ENCODE data around the gene CCDC57.

CCDC57 gene

GRCh38 chr17:82188001-82188961 is 24.4 kb downstream of the CCDC57 start:
- DNase-seq (ENCODE audit: low read depth) = no peak
- TF ChIP-seq, protein P1, sequence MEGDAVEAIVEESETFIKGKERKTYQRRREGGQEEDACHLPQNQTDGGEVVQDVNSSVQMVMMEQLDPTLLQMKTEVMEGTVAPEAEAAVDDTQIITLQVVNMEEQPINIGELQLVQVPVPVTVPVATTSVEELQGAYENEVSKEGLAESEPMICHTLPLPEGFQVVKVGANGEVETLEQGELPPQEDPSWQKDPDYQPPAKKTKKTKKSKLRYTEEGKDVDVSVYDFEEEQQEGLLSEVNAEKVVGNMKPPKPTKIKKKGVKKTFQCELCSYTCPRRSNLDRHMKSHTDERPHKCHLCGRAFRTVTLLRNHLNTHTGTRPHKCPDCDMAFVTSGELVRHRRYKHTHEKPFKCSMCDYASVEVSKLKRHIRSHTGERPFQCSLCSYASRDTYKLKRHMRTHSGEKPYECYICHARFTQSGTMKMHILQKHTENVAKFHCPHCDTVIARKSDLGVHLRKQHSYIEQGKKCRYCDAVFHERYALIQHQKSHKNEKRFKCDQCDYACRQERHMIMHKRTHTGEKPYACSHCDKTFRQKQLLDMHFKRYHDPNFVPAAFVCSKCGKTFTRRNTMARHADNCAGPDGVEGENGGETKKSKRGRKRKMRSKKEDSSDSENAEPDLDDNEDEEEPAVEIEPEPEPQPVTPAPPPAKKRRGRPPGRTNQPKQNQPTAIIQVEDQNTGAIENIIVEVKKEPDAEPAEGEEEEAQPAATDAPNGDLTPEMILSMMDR (conservative IDR thresholded peaks at IDR 0.05; ENCODE audit: low read length) = no peak
- no peak overlapping the region for H3K4me3 ChIP-seq (ENCODE audit: low read length)

DNA sequence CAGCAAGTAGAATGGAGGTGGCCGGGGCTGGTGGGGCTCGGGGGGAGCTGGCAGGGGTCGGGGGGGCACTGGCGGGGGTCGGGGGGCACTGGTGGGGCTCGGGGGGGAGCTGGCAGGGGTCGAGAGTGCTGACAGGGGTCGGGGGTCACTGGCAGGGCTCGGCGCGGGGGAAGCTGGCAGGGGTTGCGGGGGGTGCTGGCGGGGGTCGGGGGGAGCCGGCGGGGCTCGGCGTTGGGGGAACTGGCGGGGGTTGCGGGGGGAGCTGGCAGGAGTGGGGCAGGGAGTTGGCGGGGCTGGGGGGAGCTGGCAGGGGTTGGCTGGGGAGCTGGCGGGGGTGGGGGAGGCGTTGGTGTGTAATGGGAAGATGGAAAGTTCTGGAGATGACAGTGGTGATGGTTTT is 25.1 kb downstream of the CCDC57 start:
- DNase-seq (ENCODE audit: low read depth) = no peak
- TF ChIP-seq, protein P1 (conservative IDR thresholded peaks at IDR 0.05; ENCODE audit: low read length) = no peak
- no peak overlapping the region for H3K4me3 ChIP-seq (ENCODE audit: low read length)

- no peak overlapping the region for H3K4me3 ChIP-seq (ENCODE audit: low read length)
- TF ChIP-seq, protein P1 (conservative IDR thresholded peaks at IDR 0.05; ENCODE audit: low read length) = no peak
- no peak for DNase-seq (ENCODE audit: low read depth)
Observed at GRCh38 chr17:82186221-82186620, 26.4 kb downstream of the CCDC57 start.

DNA sequence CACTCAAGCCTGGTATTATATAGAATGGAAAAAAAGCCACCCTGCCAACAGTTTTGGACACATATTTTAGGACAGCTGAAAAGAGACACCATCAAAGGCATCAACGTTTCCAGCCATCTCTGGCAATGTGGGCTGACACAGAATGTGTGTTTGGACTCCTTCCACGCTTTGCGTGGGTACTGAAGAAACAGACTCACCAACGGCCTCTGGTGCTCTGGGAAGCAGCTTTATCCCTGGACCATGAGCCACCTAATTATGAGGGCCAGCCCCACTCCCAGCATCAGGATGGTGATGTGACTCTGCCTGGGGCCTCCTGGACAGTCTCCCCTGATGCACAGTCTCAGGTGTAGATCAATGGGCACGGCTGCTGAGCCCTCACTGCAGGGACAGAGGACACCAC is 27.9 kb downstream of the CCDC57 start:
- H3K4me3 ChIP-seq (ENCODE audit: low read length) = no peak overlapping the region
- DNase-seq (ENCODE audit: low read depth) = no peak
- TF ChIP-seq, protein P1 (conservative IDR thresholded peaks at IDR 0.05; ENCODE audit: low read length) = no peak

GRCh38 chr17:82180776-82181528 is 31.7 kb downstream of the CCDC57 start:
- no peak for DNase-seq (ENCODE audit: low read depth)
- H3K4me3 ChIP-seq (ENCODE audit: low read length) = no peak overlapping the region
- TF ChIP-seq, protein P1 (conservative IDR thresholded peaks at IDR 0.05; ENCODE audit: low read length) = no peak

DNA sequence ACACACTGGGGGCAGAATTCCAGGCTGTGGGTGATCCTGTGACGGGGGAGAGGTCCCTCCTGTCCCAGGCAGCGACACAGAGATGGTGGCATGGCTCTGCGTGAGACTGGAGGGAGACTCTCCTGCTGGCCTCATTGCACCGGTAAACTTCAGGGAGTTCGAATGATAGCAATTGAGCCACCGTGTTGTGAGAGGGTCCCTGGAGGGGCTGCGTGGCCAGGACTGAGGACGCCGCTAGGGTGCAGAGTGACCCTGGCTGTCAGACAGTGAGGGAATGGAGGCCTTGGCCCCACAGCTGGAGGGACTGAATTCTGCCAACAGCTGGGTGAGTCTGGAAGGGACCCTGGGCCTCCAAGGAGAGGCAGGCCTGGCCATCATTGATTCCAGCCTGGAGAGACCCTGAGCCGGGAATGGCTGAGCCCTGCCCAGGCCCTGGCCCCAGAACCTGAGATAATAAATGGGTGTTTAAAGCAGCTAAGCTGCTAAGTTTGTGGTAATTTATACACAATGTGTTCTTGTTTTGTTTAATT is 32.6 kb downstream of the CCDC57 start:
- H3K4me3 ChIP-seq (ENCODE audit: low read length) = no peak overlapping the region
- DNase-seq (ENCODE audit: low read depth) = no peak
- TF ChIP-seq, protein P1 (conservative IDR thresholded peaks at IDR 0.05; ENCODE audit: low read length) = no peak
